ENCODE data around the gene SH3GL2. TPM values are rescaled to one million over a fixed set of nuclear protein-coding genes. Genes with fewer than 3 reads are reported as not detected.

SH3GL2 gene
- total RNA-seq, 1 donor from 2014 or later, result not detected

- no peak for DNase-seq (ENCODE audit: low read depth)
Observed at GRCh38 chr9:17802249-17802857, 223.5 kb downstream of the SH3GL2 start.

- DNase-seq (ENCODE audit: low read depth), result no peak
Observed at GRCh38 chr9:17807613-17808282, 228.9 kb downstream of the SH3GL2 start.

GRCh38 chr9:17810317-17810716, 231.5 kb downstream of the SH3GL2 start:
- no peak for DNase-seq (ENCODE audit: low read depth)

GRCh38 chr9:17810728-17811571, 232.1 kb downstream of the SH3GL2 start:
- peak; percentile 80 for DNase-seq (ENCODE audit: low read depth)

- DNase-seq (ENCODE audit: low read depth), result no peak
Observed at GRCh38 chr9:17813798-17814197, 234.9 kb downstream of the SH3GL2 start.

- DNase-seq (ENCODE audit: low read depth), result no peak
Observed at GRCh38 chr9:17816431-17817027, 237.7 kb downstream of the SH3GL2 start.

- DNase-seq (ENCODE audit: low read depth), result no peak
Observed at GRCh38 chr9:17824191-17824590, 245.3 kb downstream of the SH3GL2 start.

- no peak for DNase-seq (ENCODE audit: low read depth)
Observed at GRCh38 chr9:17824616-17825264, 245.9 kb downstream of the SH3GL2 start.

GRCh38 chr9:17825265-17825659, 246.4 kb downstream of the SH3GL2 start:
- DNase-seq (ENCODE audit: low read depth), result no peak

GRCh38 chr9:17829064-17829463, 250.2 kb downstream of the SH3GL2 start:
- DNase-seq (ENCODE audit: low read depth), result no peak

GRCh38 chr9:17829812-17830385, 251.0 kb downstream of the SH3GL2 start:
- no peak for DNase-seq (ENCODE audit: low read depth)

- no peak for DNase-seq (ENCODE audit: low read depth)
Observed at GRCh38 chr9:17832812-17833211, 253.9 kb downstream of the SH3GL2 start.

- DNase-seq (ENCODE audit: low read depth), result no peak
Observed at GRCh38 chr9:17833846-17834245, 255.0 kb downstream of the SH3GL2 start.

GRCh38 chr9:17837965-17838364, 259.1 kb downstream of the SH3GL2 start:
- no peak for DNase-seq (ENCODE audit: low read depth)

- DNase-seq (ENCODE audit: low read depth), result no peak
Observed at GRCh38 chr9:17839776-17840175, 260.9 kb downstream of the SH3GL2 start.

GRCh38 chr9:17843236-17843635, 264.4 kb downstream of the SH3GL2 start:
- no peak for DNase-seq (ENCODE audit: low read depth)
